Erythroblast (primary cell): ENCODE measurements around the gene CDC42EP5.

Experiments
- GATA1 ChIP-seq: IDR thresholded peaks from 2 replicates; pipeline ENCODE4 v1.6.1; 2011; ENCODE audit warnings: low read depth, mild to moderate bottlenecking, control low read depth, low read length, moderate library complexity
- POLR2A ChIP-seq: IDR thresholded peaks from 2 replicates; pipeline ENCODE4 v1.6.1; 2011; ENCODE audit warnings: mild to moderate bottlenecking, low read length

DNA sequence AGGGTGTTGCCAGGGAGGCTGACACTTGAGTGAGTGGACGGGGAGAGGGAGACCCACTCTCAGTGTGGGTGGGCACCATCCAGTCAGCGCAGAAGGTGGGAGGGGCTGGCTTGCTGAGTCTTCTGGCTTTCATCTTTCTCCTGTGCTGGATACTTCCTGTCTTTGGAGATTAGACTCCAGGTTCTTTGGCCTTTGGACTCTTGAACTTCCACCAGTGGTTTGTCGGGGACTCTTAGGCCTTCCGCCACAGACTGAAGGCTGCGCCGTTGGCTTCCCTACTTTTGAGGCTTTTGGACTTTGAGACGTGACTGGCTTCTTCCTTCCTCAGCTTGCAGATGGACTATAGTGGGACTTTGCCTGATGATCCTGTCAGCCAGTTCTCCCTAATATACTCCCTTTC, 28.4 kb downstream of the CDC42EP5 start:
- TF ChIP-seq POLR2A (no peak), GATA1 (no peak)
